ENCODE data around the gene CIAO2B.

DNA sequence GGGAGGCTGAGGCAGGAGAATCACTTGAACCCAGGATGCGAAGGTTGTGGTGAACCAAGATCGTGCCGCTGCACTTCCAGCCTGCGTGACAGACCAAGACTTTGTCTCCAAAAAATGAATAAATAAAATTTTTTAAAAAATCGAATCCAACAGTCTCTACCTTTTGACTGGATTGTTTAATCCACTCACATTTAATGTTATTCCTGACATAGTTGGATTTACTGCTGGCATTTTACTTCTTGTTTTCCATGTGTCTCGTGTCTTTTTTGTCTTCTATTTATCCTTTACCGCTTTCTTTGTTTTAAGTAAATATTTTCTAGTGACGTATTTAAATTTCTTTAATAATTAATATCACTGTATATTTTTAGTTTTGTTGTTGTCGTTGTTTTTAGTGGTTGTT is 48.8 kb upstream of the CIAO2B start:
- TF ChIP-seq, protein P1, sequence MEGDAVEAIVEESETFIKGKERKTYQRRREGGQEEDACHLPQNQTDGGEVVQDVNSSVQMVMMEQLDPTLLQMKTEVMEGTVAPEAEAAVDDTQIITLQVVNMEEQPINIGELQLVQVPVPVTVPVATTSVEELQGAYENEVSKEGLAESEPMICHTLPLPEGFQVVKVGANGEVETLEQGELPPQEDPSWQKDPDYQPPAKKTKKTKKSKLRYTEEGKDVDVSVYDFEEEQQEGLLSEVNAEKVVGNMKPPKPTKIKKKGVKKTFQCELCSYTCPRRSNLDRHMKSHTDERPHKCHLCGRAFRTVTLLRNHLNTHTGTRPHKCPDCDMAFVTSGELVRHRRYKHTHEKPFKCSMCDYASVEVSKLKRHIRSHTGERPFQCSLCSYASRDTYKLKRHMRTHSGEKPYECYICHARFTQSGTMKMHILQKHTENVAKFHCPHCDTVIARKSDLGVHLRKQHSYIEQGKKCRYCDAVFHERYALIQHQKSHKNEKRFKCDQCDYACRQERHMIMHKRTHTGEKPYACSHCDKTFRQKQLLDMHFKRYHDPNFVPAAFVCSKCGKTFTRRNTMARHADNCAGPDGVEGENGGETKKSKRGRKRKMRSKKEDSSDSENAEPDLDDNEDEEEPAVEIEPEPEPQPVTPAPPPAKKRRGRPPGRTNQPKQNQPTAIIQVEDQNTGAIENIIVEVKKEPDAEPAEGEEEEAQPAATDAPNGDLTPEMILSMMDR (optimal IDR thresholded peaks at IDR 0.05 in 1 of 3, IDR thresholded peaks at IDR 0.05 in 1 of 3, conservative IDR thresholded peaks at IDR 0.05 in 1 of 3; ENCODE audit: extremely low read depth in 1 of 3, insufficient read depth in 2 of 3, low read length in 3 of 3): no peak
- no peak for TF ChIP-seq EZH2 (IDR thresholded peaks at IDR 0.05; ENCODE audit: low read length)

Measured in keratinocyte (primary cell).